K562 (cell line): ENCODE data around the gene FASTK. TPM values are rescaled to one million over a fixed set of nuclear protein-coding genes. Genes with fewer than 3 reads are reported as not detected.

Experiments used
- REST ChIP-seq, 2 experiments: fragments of 450-650 bp; formaldehyde crosslinking in 1 of 2; IDR thresholded peaks; 2 replicates each; pipeline versions ENCODE4 v1.4.0 to v1.6.1; 2014 to 2020; ENCODE audit warnings: mild to moderate bottlenecking in 2 of 2, borderline replicate concordance in 1 of 2, low read depth in 1 of 2
- SMARCE1 ChIP-seq: fragments of 450-650 bp; IDR thresholded peaks from 2 replicates; pipeline ENCODE4 v1.7.1; 2016; ENCODE audit warnings: mild to moderate bottlenecking
- TFAP4 ChIP-seq: sonication (generic); formaldehyde crosslinking; IDR thresholded peaks from 2 replicates; pipeline ENCODE4 v1.8.0; 2022; ENCODE audit warnings: missing genetic modification reagents, mild to moderate bottlenecking, moderate library complexity, borderline replicate concordance
- ZNF707 ChIP-seq: fragments of 250-450 bp; sonication (Bioruptor Pico); conservative IDR thresholded peaks from 2 replicates; pipeline ENCODE4 v1.8.0; 2022; ENCODE audit warnings: inconsistent platforms, mild to moderate bottlenecking, moderate library complexity
- polyA plus RNA-seq, 8 experiments: library from polyadenylated mRNA; depleted of rRNA in 4 of 8; stranded (reverse) in 5 of 8; unstranded in 3 of 8; fragments of >200 nt; fragmentation: Nextera tagmentation in 2 of 8; fragmentation: Illumina TruSeq in 1 of 8; extraction: Ambion mirVana in 2 of 8; extraction: Trizol in 1 of 8; gene quantifications; 2 replicates each; pipeline versions ENCODE4 v1.2.1 to v1.2.3, GENCODE V29; 2011 to 2014; ENCODE audit warnings: inconsistent platforms in 1 of 8, missing spikeins in 1 of 8
- total RNA-seq, 7 experiments: library from RNA; depleted of rRNA in 6 of 7; stranded (reverse); fragments of >200 nt in 6 of 7; fragmentation: Illumina TruSeq in 2 of 7; extraction: Trizol in 2 of 7; gene quantifications; 2 replicates each; pipeline versions ENCODE4 v1.2.1 to v1.2.3, GENCODE V29; 2011 to 2021; ENCODE audit warnings: low replicate concordance in 1 of 7
- TF ChIP-seq, protein P1 (sequence below), 2 experiments: fragments of 150-350 bp in 1 of 2; IDR thresholded peaks; 2 replicates each; pipeline ENCODE4 v1.6.1; 2012 to 2016; ENCODE audit warnings: low read depth in 2 of 2, low read length in 2 of 2, mild to moderate bottlenecking in 1 of 2, moderate library complexity in 1 of 2
- TF ChIP-seq, protein P2 (sequence below): fragments of 250-450 bp; sonication (Bioruptor Pico); IDR thresholded peaks from 2 replicates; pipeline ENCODE4 v1.8.0; 2022; ENCODE audit warnings: moderate library complexity, mild to moderate bottlenecking, inconsistent platforms
- TF ChIP-seq, protein P3 (sequence below), 2 experiments: IDR thresholded peaks; 2 replicates each; pipeline ENCODE4 v1.6.1; 2012; ENCODE audit warnings: improper control_type of control experiment in 2 of 2, low read depth in 2 of 2, low read length in 2 of 2, borderline replicate concordance in 1 of 2

The FASTK gene
- total and polyA plus RNA-seq, 9 of the 15 experiments (the other 6 are each of a cell fraction or from before 2014, with no cell fraction given) = 0.51 to 150 (median 48.2) TPM

GRCh38 chr7:151059367-151060112 lies 21.1 kb downstream of the FASTK start, which contains the start of gene SLC4A2 (continued):
- no peak for TF ChIP-seq REST (IDR thresholded peaks at IDR 0.05; ENCODE audit: borderline replicate concordance)
- TF ChIP-seq REST (CRISPR knock-in tag; IDR thresholded peaks at IDR 0.05; ENCODE audit: low read depth) = no peak
- TF ChIP-seq, protein P1, sequence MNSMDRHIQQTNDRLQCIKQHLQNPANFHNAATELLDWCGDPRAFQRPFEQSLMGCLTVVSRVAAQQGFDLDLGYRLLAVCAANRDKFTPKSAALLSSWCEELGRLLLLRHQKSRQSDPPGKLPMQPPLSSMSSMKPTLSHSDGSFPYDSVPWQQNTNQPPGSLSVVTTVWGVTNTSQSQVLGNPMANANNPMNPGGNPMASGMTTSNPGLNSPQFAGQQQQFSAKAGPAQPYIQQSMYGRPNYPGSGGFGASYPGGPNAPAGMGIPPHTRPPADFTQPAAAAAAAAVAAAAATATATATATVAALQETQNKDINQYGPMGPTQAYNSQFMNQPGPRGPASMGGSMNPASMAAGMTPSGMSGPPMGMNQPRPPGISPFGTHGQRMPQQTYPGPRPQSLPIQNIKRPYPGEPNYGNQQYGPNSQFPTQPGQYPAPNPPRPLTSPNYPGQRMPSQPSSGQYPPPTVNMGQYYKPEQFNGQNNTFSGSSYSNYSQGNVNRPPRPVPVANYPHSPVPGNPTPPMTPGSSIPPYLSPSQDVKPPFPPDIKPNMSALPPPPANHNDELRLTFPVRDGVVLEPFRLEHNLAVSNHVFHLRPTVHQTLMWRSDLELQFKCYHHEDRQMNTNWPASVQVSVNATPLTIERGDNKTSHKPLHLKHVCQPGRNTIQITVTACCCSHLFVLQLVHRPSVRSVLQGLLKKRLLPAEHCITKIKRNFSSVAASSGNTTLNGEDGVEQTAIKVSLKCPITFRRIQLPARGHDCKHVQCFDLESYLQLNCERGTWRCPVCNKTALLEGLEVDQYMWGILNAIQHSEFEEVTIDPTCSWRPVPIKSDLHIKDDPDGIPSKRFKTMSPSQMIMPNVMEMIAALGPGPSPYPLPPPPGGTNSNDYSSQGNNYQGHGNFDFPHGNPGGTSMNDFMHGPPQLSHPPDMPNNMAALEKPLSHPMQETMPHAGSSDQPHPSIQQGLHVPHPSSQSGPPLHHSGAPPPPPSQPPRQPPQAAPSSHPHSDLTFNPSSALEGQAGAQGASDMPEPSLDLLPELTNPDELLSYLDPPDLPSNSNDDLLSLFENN (IDR thresholded peaks at IDR 0.05; ENCODE audit: low read depth in 2 of 2, low read length in 2 of 2) = 0 out of 4 replicates have a peak, but pooled peaks of 1 of the 2 experiments have one; percentile 45
- TF ChIP-seq, protein P2, sequence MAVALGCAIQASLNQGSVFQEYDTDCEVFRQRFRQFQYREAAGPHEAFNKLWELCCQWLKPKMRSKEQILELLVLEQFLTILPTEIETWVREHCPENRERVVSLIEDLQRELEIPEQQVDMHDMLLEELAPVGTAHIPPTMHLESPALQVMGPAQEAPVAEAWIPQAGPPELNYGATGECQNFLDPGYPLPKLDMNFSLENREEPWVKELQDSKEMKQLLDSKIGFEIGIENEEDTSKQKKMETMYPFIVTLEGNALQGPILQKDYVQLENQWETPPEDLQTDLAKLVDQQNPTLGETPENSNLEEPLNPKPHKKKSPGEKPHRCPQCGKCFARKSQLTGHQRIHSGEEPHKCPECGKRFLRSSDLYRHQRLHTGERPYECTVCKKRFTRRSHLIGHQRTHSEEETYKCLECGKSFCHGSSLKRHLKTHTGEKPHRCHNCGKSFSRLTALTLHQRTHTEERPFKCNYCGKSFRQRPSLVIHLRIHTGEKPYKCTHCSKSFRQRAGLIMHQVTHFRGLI (CRISPR knock-in tag) = no peak
- peak; percentile 25; the same call in 1 of the 2 replicates for TF ChIP-seq SMARCE1
- no peak for TF ChIP-seq ZNF707
- TF ChIP-seq, protein P3, sequence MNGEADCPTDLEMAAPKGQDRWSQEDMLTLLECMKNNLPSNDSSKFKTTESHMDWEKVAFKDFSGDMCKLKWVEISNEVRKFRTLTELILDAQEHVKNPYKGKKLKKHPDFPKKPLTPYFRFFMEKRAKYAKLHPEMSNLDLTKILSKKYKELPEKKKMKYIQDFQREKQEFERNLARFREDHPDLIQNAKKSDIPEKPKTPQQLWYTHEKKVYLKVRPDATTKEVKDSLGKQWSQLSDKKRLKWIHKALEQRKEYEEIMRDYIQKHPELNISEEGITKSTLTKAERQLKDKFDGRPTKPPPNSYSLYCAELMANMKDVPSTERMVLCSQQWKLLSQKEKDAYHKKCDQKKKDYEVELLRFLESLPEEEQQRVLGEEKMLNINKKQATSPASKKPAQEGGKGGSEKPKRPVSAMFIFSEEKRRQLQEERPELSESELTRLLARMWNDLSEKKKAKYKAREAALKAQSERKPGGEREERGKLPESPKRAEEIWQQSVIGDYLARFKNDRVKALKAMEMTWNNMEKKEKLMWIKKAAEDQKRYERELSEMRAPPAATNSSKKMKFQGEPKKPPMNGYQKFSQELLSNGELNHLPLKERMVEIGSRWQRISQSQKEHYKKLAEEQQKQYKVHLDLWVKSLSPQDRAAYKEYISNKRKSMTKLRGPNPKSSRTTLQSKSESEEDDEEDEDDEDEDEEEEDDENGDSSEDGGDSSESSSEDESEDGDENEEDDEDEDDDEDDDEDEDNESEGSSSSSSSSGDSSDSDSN (IDR thresholded peaks at IDR 0.05; ENCODE audit: borderline replicate concordance in 1 of 2, low read depth in 2 of 2, low read length in 2 of 2) = 0 out of 4 replicates have a peak, but pooled peaks of 1 of the 2 experiments have one; percentile 17
- TF ChIP-seq TFAP4 (CRISPR knock-in tag) = 0 out of 2 replicates have a peak, but pooled peaks have one; percentile 67
